Keratinocyte (primary cell): ENCODE data around the gene TACC2. TPM values are rescaled to one million over a fixed set of nuclear protein-coding genes. Genes with fewer than 3 reads are reported as not detected.

ENCODE experiments used
- DNase-seq: peaks from one replicate; pipeline ENCODE4 v3.0.0-alpha.2; 2011; ENCODE audit warnings: low read depth, missing footprints, low spot score
- FAIRE-seq: peaks from 2 replicates; lab custom pipeline; 2011; peaks lifted over from hg19 to GRCh38; lab: Jason Lieb, UNC
- H2AFZ ChIP-seq: 2 replicates; pipeline ENCODE4 v1.6.0; 2012; ENCODE audit warnings: low read length, control low read depth, inconsistent platforms; ENCODE audit not compliant: control insufficient read depth
- H3K27ac ChIP-seq: 2 replicates; pipeline ENCODE4 v1.5.1; 2011; ENCODE audit warnings: low read length; ENCODE audit not compliant: control insufficient read depth, insufficient read depth
- H3K27me3 ChIP-seq: 3 replicates; pipeline ENCODE4 v1.6.0; 2011; ENCODE audit warnings: low read length; ENCODE audit not compliant: control insufficient read depth, insufficient read depth; ENCODE audit errors: extremely low read depth
- H3K36me3 ChIP-seq, 2 experiments: 2 replicates in 1 of 2; 3 replicates in 1 of 2; pipeline ENCODE4 v1.5.1; 2011; ENCODE audit warnings: low read length in 2 of 2, mild to moderate bottlenecking in 1 of 2; ENCODE audit not compliant: control insufficient read depth in 2 of 2, insufficient read depth in 2 of 2; ENCODE audit errors: extremely low read depth in 1 of 2
- H3K4me1 ChIP-seq: 3 replicates; pipeline ENCODE4 v1.5.1; 2011; ENCODE audit warnings: low read length; ENCODE audit not compliant: control insufficient read depth, insufficient read depth; ENCODE audit errors: extremely low read depth
- H3K4me2 ChIP-seq: 3 replicates; pipeline ENCODE4 v1.6.0; 2011; ENCODE audit warnings: low read depth, low read length; ENCODE audit not compliant: control insufficient read depth, insufficient read depth; ENCODE audit errors: extremely low read depth
- H3K4me3 ChIP-seq, 3 experiments: fragments of 200-600 bp in 1 of 3; sonication (generic) in 1 of 3; 2 replicates in 2 of 3; 3 replicates in 1 of 3; pipeline ENCODE4 v1.5.1; 2011 to 2016; ENCODE audit warnings: low read length in 3 of 3, mild to moderate bottlenecking in 3 of 3, control low read depth in 2 of 3, inconsistent platforms in 1 of 3, low read depth in 1 of 3, mixed read lengths in 1 of 3, mixed run types in 1 of 3, moderate library complexity in 1 of 3; ENCODE audit not compliant: control insufficient read depth in 2 of 3, insufficient read depth in 2 of 3; ENCODE audit errors: extremely low read depth in 1 of 3
- H3K79me2 ChIP-seq: 2 replicates; pipeline ENCODE4 v1.6.0; 2012; ENCODE audit warnings: low read length; ENCODE audit not compliant: control insufficient read depth, insufficient read depth
- H3K9ac ChIP-seq: 3 replicates; pipeline ENCODE4 v1.6.0; 2011; ENCODE audit warnings: low read length; ENCODE audit not compliant: control insufficient read depth, insufficient read depth; ENCODE audit errors: extremely low read depth
- H3K9me1 ChIP-seq: 3 replicates; pipeline ENCODE4 v1.6.0; 2011; ENCODE audit warnings: low read length; ENCODE audit not compliant: control insufficient read depth, insufficient read depth; ENCODE audit errors: extremely low read depth
- H3K9me3 ChIP-seq: 2 replicates; pipeline ENCODE4 v1.5.1; 2012; ENCODE audit warnings: low read depth, low read length; ENCODE audit not compliant: control insufficient read depth
- H4K20me1 ChIP-seq: 3 replicates; pipeline ENCODE4 v1.6.0; 2011; ENCODE audit warnings: low read length; ENCODE audit not compliant: control insufficient read depth, insufficient read depth; ENCODE audit errors: extremely low read depth
- CTCF ChIP-seq, 3 experiments: IDR thresholded peaks in 1 of 3; conservative IDR thresholded peaks in 1 of 3; optimal IDR thresholded peaks in 1 of 3; 2 replicates in 2 of 3; 3 replicates in 1 of 3; pipeline versions ENCODE3 to v1.5.1; 2011; ENCODE audit warnings: low read length in 3 of 3, mild to moderate bottlenecking in 3 of 3, moderate library complexity in 2 of 3, control low read depth in 1 of 3, inconsistent platforms in 1 of 3; ENCODE audit not compliant: insufficient read depth in 2 of 3; ENCODE audit errors: extremely low read depth in 1 of 3
- EZH2 ChIP-seq: IDR thresholded peaks from one replicate; pipeline ENCODE4 v1.6.1; 2012; ENCODE audit warnings: inconsistent platforms, mild to moderate bottlenecking, low read length, moderate library complexity
- dilution Hi-C: fragments of 300-500 bp; cut with MboI; formaldehyde crosslinking; loops from one replicate; pipeline ENCODE4 v1.7.0; 2020; ENCODE audit warnings: low sequenced_read_pairs; ENCODE audit not compliant: extremely low pct_ligation_motif_present
- polyA plus RNA-seq, 5 experiments: library from polyadenylated mRNA; depleted of rRNA in 3 of 5; stranded (reverse) in 3 of 5; stranded (forward) in 1 of 5; unstranded in 1 of 5; fragments of >200 nt; gene quantifications; 1 replicate in 1 of 5; 2 replicates in 3 of 5; 3 replicates in 1 of 5; pipeline versions ENCODE4 v1.2.1 to v1.2.3, GENCODE V29; 2011 to 2012; ENCODE audit warnings: missing spikeins in 2 of 5, low read depth in 1 of 5, low replicate concordance in 1 of 5

Gene TACC2
- polyA plus RNA-seq, 1 donor (not counting 4 experiments of a cell fraction or from before 2014, with no cell fraction given), result 12.8 TPM

GRCh38 chr10:121949451-121949850, 39.5 kb upstream of the TACC2 start:
- Histone ChIP-seq H3K4me2 (no peak overlapping the region), H3K36me3 (no peaks in the 10 kb centered on the region), H3K9ac (no peak overlapping the region), H3K27me3 (no peaks in the 10 kb centered on the region), H3K27ac (no peak overlapping the region), H3K4me1 (no peaks in the 10 kb centered on the region), H3K4me3 (no peak overlapping the region), H3K9me3 (no peaks in the 10 kb centered on the region), H2AFZ (no peak overlapping the region), H4K20me1 (no peaks in the 10 kb centered on the region), H3K9me1 (no peaks in the 10 kb centered on the region), H3K79me2 (no peaks in the 10 kb centered on the region)
- dilution Hi-C loops, result no loop called here
- no peak for FAIRE-seq
- TF ChIP-seq EZH2 (no peak), CTCF (optimal IDR thresholded peaks at IDR 0.05 in 1 of 3, IDR thresholded peaks at IDR 0.05 in 1 of 3, conservative IDR thresholded peaks at IDR 0.05 in 1 of 3; ENCODE audit: extremely low read depth in 1 of 3, insufficient read depth in 2 of 3, low read length in 3 of 3) (no peak)
- no peak for DNase-seq

GRCh38 chr10:121952226-121952625, 36.7 kb upstream of the TACC2 start:
- Histone ChIP-seq H2AFZ (no peak overlapping the region), H3K9ac (no peak overlapping the region), H3K27ac (no peak overlapping the region), H4K20me1 (no peaks in the 10 kb centered on the region), H3K27me3 (no peaks in the 10 kb centered on the region), H3K79me2 (no peaks in the 10 kb centered on the region), H3K36me3 (peaks cover 0 to 6% of the 10 kb centered on the region in 2 experiments), H3K9me1 (no peaks in the 10 kb centered on the region), H3K9me3 (no peaks in the 10 kb centered on the region), H3K4me3 (no peak overlapping the region), H3K4me2 (no peak overlapping the region), H3K4me1 (peaks cover 10% of the 10 kb centered on the region)
- TF ChIP-seq EZH2, result no peak
- TF ChIP-seq CTCF (optimal IDR thresholded peaks at IDR 0.05 in 1 of 3, IDR thresholded peaks at IDR 0.05 in 1 of 3, conservative IDR thresholded peaks at IDR 0.05 in 1 of 3; ENCODE audit: extremely low read depth in 1 of 3, insufficient read depth in 2 of 3, low read length in 3 of 3), result no peak
- DNase-seq (no peak), FAIRE-seq (no peak)
- dilution Hi-C loops, result no loop called here
